AML-193 (cell line): ENCODE data around the gene CUL9.
A peak's percentile ranks its signal among the peaks of the same experiment; 100 is the strongest.

ENCODE experiments used
- DNase-seq, 2 experiments: peaks; one replicate each; lab custom pipeline; 2025; lab: John Stamatoyannopoulos, UW

Gene CUL9

GRCh38 chr6:43229803-43230620 is 48.0 kb downstream of the CUL9 start:
- DNase-seq, result no peak

GRCh38 chr6:43231053-43231452 is 49.1 kb downstream of the CUL9 start:
- no peak for DNase-seq

GRCh38 chr6:43231735-43232450 is 49.9 kb downstream of the CUL9 start:
- no peak for DNase-seq

- DNase-seq, result no peak
These were observed 53.8 kb downstream of the CUL9 start for GRCh38 chr6:43235841-43236240.

- no peak for DNase-seq
These were observed 57.1 kb downstream of the CUL9 start for GRCh38 chr6:43239054-43239453.

GRCh38 chr6:43240950-43241349 is 59.0 kb downstream of the CUL9 start:
- no peak for DNase-seq

- DNase-seq, result no peak
These were observed 59.5 kb downstream of the CUL9 start for GRCh38 chr6:43241446-43241845.

GRCh38 chr6:43242908-43243663 is 61.1 kb downstream of the CUL9 start, which contains the start of gene TTBK1:
TSS of gene TTBK1 (plus strand) at chr6:43243481. CDS start at chr6:43246661, 3,180 bp downstream.
- no peak for DNase-seq

GRCh38 chr6:43243664-43244321 is 61.8 kb downstream of the CUL9 start:
- no peak for DNase-seq

- no peak for DNase-seq
These were observed 64.5 kb downstream of the CUL9 start for GRCh38 chr6:43246301-43247113.

GRCh38 chr6:43247114-43247999 is 65.4 kb downstream of the CUL9 start:
- peak; percentile 58 to 80 for DNase-seq

GRCh38 chr6:43248101-43248500 is 66.1 kb downstream of the CUL9 start:
- no peak for DNase-seq

- DNase-seq, result no peak
These were observed 66.8 kb downstream of the CUL9 start for GRCh38 chr6:43248791-43249190.

GRCh38 chr6:43250992-43251373 is 69.0 kb downstream of the CUL9 start:
- no peak for DNase-seq

- DNase-seq, result no peak
These were observed 71.4 kb downstream of the CUL9 start for GRCh38 chr6:43253401-43253800.

- DNase-seq, result no peak
These were observed 72.3 kb downstream of the CUL9 start for GRCh38 chr6:43254138-43254817.

- no peak for DNase-seq
These were observed 72.8 kb downstream of the CUL9 start for GRCh38 chr6:43254846-43255245.

GRCh38 chr6:43255408-43256054 is 73.5 kb downstream of the CUL9 start:
- DNase-seq, result no peak
